Mesendoderm (in vitro differentiated cells): ENCODE data around the gene SLC25A24.
"Not testable (repeated sequence)": the region's sequence is repeated elsewhere in the genome, so short reads cannot be mapped to it uniquely, and the experiment has no call there.

Source experiments
- DNase-seq: peaks from one replicate; pipeline ENCODE4 v3.0.0; 2013
- H2AK5ac ChIP-seq: 2 replicates; pipeline ENCODE4 v1.6.1; 2013; ENCODE audit warnings: low read length, inconsistent platforms
- H2BK120ac ChIP-seq: 2 replicates; pipeline ENCODE4 v1.6.1; 2013; ENCODE audit warnings: low read depth, mild to moderate bottlenecking, low read length, moderate library complexity, mixed read lengths
- H2BK15ac ChIP-seq: replicated peaks from 2 replicates; pipeline ENCODE4 v1.6.1; 2013; ENCODE audit warnings: low read depth, mild to moderate bottlenecking, moderate library complexity
- H2BK5ac ChIP-seq: 2 replicates; pipeline ENCODE4 v1.6.1; 2013; ENCODE audit warnings: low read length, inconsistent platforms
- H3K18ac ChIP-seq: 2 replicates; pipeline ENCODE4 v1.6.1; 2013; ENCODE audit warnings: mild to moderate bottlenecking, low read length, mixed read lengths
- H3K23ac ChIP-seq: one replicate; pipeline ENCODE4 v1.6.1; 2013; ENCODE audit warnings: low read length
- H3K27ac ChIP-seq: 2 replicates; pipeline ENCODE4 v1.5.1; 2013; ENCODE audit warnings: low read depth, mild to moderate bottlenecking, inconsistent platforms, low read length, moderate library complexity
- H3K27me3 ChIP-seq: 2 replicates; pipeline ENCODE4 v1.6.1; 2013; ENCODE audit warnings: low read length, control low read depth, mild to moderate bottlenecking, inconsistent platforms; ENCODE audit not compliant: insufficient read depth, poor library complexity
- H3K36me3 ChIP-seq: 2 replicates; pipeline ENCODE4 v1.6.1; 2013; ENCODE audit warnings: low read length, inconsistent platforms; ENCODE audit not compliant: control insufficient read depth, insufficient read depth
- H3K4ac ChIP-seq: one replicate; pipeline ENCODE4 v1.6.1; 2013; ENCODE audit warnings: low read depth, mild to moderate bottlenecking, low read length, moderate library complexity
- H3K4me1 ChIP-seq: 2 replicates; pipeline ENCODE4 v1.6.1; 2013; ENCODE audit warnings: low read depth, low read length, inconsistent platforms; ENCODE audit not compliant: control insufficient read depth
- H3K4me2 ChIP-seq: 2 replicates; pipeline ENCODE4 v1.6.1; 2013; ENCODE audit warnings: low read length
- H3K4me3 ChIP-seq: 2 replicates; pipeline ENCODE4 v1.5.1; 2013; ENCODE audit warnings: mild to moderate bottlenecking, low read length
- H3K56ac ChIP-seq: one replicate; pipeline ENCODE4 v1.6.1; 2013; ENCODE audit warnings: low read length
- H3K79me1 ChIP-seq: 2 replicates; pipeline ENCODE4 v1.6.1; 2013; ENCODE audit warnings: low read length, inconsistent platforms
- H3K79me2 ChIP-seq: 2 replicates; pipeline ENCODE4 v1.6.1; 2013; ENCODE audit warnings: mild to moderate bottlenecking, low read length; ENCODE audit not compliant: control insufficient read depth, insufficient read depth
- H3K9ac ChIP-seq: 2 replicates; pipeline ENCODE4 v1.6.1; 2013; ENCODE audit warnings: low read length, inconsistent platforms
- H4K5ac ChIP-seq: one replicate; pipeline ENCODE4 v1.6.1; 2013; ENCODE audit warnings: low read length
- H4K8ac ChIP-seq: one replicate; pipeline ENCODE4 v1.6.1; 2013; ENCODE audit warnings: low read depth, mild to moderate bottlenecking, control low read depth, low read length, moderate library complexity
- WGBS: extraction: QIAGEN DNeasy Blood & Tissue Kit; methylation state at CpG from one replicate; pipeline ENCODE4 v1.1.7; 2013; ENCODE audit warnings: low lambda C conversion rate, missing lambda C conversion rate; ENCODE audit not compliant: insufficient coverage; ENCODE audit errors: extremely low coverage; 5-methylcytosine and 5-hydroxymethylcytosine counted together

Gene SLC25A24

GRCh38 chr1:108216028-108216890 lies 16.1 kb upstream of the SLC25A24 start:
- H4K8ac ChIP-seq, H3K4me1 ChIP-seq, H3K56ac ChIP-seq, H2BK15ac ChIP-seq, H3K79me1 ChIP-seq, H3K4me3 ChIP-seq, H3K27ac ChIP-seq, H3K79me2 ChIP-seq, H3K36me3 ChIP-seq, H2BK5ac ChIP-seq, H3K4me2 ChIP-seq, H3K4ac ChIP-seq, H2AK5ac ChIP-seq, H3K18ac ChIP-seq, H2BK120ac ChIP-seq, H3K23ac ChIP-seq, H3K9ac ChIP-seq, H3K27me3 ChIP-seq, H4K5ac ChIP-seq, DNase-seq: not testable (repeated sequence)
- WGBS = no CpG with 5 or more reads among the region's 6 CpGs

GRCh38 chr1:108214641-108215465 lies 14.7 kb upstream of the SLC25A24 start:
- H2BK15ac ChIP-seq, H2BK5ac ChIP-seq, H3K56ac ChIP-seq, H3K79me1 ChIP-seq, H3K4me2 ChIP-seq, H3K4me1 ChIP-seq, H3K4ac ChIP-seq, H3K36me3 ChIP-seq, H3K79me2 ChIP-seq, H4K8ac ChIP-seq, H4K5ac ChIP-seq, H3K18ac ChIP-seq, DNase-seq, H3K27ac ChIP-seq, H2BK120ac ChIP-seq, H3K4me3 ChIP-seq, H3K27me3 ChIP-seq, H3K9ac ChIP-seq, H2AK5ac ChIP-seq, H3K23ac ChIP-seq: not testable (repeated sequence)
- WGBS = no CpG with 5 or more reads among the region's 5 CpGs

DNA sequence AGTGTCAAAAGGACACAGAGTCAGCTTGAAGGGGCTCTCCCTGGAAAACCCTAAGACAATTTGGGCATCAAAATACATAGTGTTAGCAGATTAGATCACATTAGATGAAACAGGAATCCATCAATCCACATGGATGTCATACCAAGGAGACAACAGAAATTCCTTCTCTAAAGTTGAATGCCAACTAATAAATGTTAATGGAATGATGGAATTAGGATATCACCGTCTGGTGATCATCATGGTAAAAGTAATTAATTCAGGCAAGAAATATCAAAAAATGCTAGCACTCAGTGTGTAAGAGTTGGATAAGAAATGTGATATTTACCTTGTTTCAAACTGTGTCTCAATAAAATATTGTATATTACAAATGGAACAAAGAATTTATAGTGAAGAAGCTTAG lies 10.9 kb upstream of the SLC25A24 start:
- H3K9ac ChIP-seq = no peak overlapping the region
- no CpG with 5 or more reads among the region's 1 CpG for WGBS
- H3K4me3 ChIP-seq = no peak overlapping the region
- no peak overlapping the region for H3K23ac ChIP-seq
- no peaks in the 10 kb centered on the region for H3K4me1 ChIP-seq
- H3K79me1 ChIP-seq = no peaks in the 10 kb centered on the region
- H2AK5ac ChIP-seq = no peak overlapping the region
- H3K27me3 ChIP-seq = no peaks in the 10 kb centered on the region
- H4K5ac ChIP-seq = no peak overlapping the region
- H2BK120ac ChIP-seq = no peak overlapping the region
- H3K36me3 ChIP-seq = no peaks in the 10 kb centered on the region
- DNase-seq = no peak
- no peaks in the 10 kb centered on the region for H3K79me2 ChIP-seq
- no peak overlapping the region for H2BK5ac ChIP-seq
- H3K4ac ChIP-seq = no peak overlapping the region
- no peak overlapping the region for H4K8ac ChIP-seq
- no peak overlapping the region for H3K27ac ChIP-seq
- H3K4me2 ChIP-seq = no peak overlapping the region
- H2BK15ac ChIP-seq = no peak overlapping the region
- H3K56ac ChIP-seq = no peak overlapping the region
- no peak overlapping the region for H3K18ac ChIP-seq

DNA sequence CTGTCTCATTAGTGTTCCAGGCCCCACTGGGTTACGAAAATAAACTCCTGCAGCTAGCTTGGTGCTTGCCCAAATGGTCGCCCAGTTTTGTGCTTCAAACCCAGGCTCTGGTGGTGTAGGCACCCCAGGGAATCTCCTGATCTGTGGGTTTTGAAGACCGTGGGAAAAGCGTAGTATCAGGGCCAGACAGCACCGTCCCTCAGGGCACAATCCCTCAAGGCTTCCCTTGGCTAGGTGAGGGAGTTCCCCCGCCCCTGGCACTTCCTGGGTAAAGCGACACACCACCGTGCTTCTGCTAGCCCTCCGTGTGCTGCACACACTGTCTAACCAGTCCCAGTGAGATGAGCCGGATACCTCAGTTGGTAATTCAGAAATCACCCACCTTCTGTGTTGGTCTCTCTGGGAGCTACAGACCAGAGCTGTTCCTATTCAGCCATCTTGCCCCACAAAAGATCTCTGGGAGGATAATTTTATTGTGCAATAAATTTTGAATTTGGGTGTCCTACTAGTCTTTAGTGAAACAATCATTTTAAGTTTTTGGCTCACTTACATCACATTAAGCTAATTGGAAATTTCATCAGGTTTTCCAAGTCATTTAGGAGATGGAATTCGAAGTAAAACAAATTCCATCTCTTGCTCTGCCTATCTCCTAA lies 9.4 kb upstream of the SLC25A24 start:
- Histone ChIP-seq H3K79me1 (no peaks in the 10 kb centered on the region), H2BK120ac (no peak overlapping the region), H3K9ac (no peak overlapping the region), H3K4ac (no peak overlapping the region), H3K23ac (peak overlapping the region; percentile 11), H4K5ac (no peak overlapping the region), H3K4me1 (no peaks in the 10 kb centered on the region), H4K8ac (no peak overlapping the region), H3K27ac (no peak overlapping the region), H2BK15ac (no peak overlapping the region), H3K18ac (no peak overlapping the region), H3K4me2 (no peak overlapping the region), H2BK5ac (no peak overlapping the region), H3K36me3 (no peaks in the 10 kb centered on the region), H3K79me2 (no peaks in the 10 kb centered on the region), H2AK5ac (no peak overlapping the region), H3K27me3 (no peaks in the 10 kb centered on the region), H3K56ac (peak overlapping the region; percentile 34), H3K4me3 (no peak overlapping the region)
- DNase-seq = no peak
- no CpG with 5 or more reads among the region's 11 CpGs for WGBS

DNA sequence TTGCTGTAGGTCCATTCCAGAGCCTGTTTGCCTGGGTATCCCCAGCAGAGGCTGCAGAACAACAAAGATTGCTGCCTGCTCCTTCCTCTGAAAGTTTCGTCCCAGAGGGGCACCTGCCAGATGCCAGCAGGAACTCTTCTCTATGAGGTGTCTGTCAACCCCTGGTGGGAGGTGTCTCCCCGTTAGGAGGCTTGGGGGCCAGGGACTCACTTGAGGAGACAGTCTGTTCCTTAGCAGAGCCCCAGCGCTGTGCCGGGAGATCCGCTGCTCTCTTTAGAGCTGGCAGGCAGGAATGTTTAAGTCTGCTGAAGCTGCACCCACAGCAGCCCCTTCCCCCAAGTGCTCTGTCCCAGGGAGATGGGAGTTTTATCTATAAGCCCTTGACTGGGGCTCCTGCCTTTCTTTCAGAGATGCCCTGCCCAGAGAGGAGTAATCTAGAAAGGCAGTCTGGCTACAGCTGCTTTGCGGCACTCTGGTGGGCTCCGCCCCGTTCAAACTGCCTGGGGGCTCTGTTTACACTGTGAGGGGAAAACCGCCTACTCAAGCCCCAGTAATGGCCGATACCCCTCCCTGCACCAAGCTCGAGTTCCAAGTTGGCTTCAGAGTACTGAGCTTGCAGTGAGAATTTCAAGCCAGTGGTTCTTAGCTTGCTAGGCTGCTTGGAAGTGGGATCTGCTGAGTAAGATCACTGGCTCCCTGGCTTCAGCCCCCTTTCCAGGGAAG lies 8.7 kb upstream of the SLC25A24 start:
- peak; percentile 39 for DNase-seq
- Histone ChIP-seq H3K4me1 (no peaks in the 10 kb centered on the region), H4K8ac (no peak overlapping the region), H3K9ac (no peak overlapping the region), H2BK5ac (no peak overlapping the region), H3K56ac (peak overlapping the region; percentile 34), H2AK5ac (no peak overlapping the region), H3K27me3 (no peaks in the 10 kb centered on the region), H3K27ac (no peak overlapping the region), H3K4ac (no peak overlapping the region), H3K4me2 (no peak overlapping the region), H3K18ac (no peak overlapping the region), H3K79me1 (no peaks in the 10 kb centered on the region), H2BK15ac (no peak overlapping the region), H3K79me2 (no peaks in the 10 kb centered on the region), H2BK120ac (no peak overlapping the region), H3K36me3 (no peaks in the 10 kb centered on the region), H3K23ac (no peak overlapping the region), H4K5ac (no peak overlapping the region), H3K4me3 (no peak overlapping the region)
- no CpG with 5 or more reads among the region's 11 CpGs for WGBS
